GM21528 (cell line): ENCODE data around the gene ZCCHC14.

Experiments
- ATAC-seq: cut with Tn5 transposase; IDR thresholded peaks from one replicate; pipeline ENCODE4 v1.9.1; 2021; ENCODE audit warnings: mild to moderate bottlenecking, moderate library complexity; ENCODE audit not compliant: unreplicated experiment, low FRiP score

The ZCCHC14 gene

GRCh38 chr16:87463722-87464690, 28.8 kb downstream of the ZCCHC14 start:
- no peak for ATAC-seq

GRCh38 chr16:87461466-87461991, 31.3 kb downstream of the ZCCHC14 start:
- no peak for ATAC-seq

- ATAC-seq = no peak
Measured at GRCh38 chr16:87460936-87461335, 31.9 kb downstream of the ZCCHC14 start.

GRCh38 chr16:87459833-87460232, 33.0 kb downstream of the ZCCHC14 start:
- no peak for ATAC-seq

- no peak for ATAC-seq
Measured at GRCh38 chr16:87459027-87459426, 33.8 kb downstream of the ZCCHC14 start.

GRCh38 chr16:87458424-87458915, 34.4 kb downstream of the ZCCHC14 start:
- ATAC-seq = no peak

GRCh38 chr16:87457709-87458423, 35.0 kb downstream of the ZCCHC14 start:
- ATAC-seq = no peak

- no peak for ATAC-seq
Measured at GRCh38 chr16:87457061-87457611, 35.7 kb downstream of the ZCCHC14 start.

- no peak for ATAC-seq
Measured at GRCh38 chr16:87454391-87454790, 38.4 kb downstream of the ZCCHC14 start.

- no peak for ATAC-seq
Measured at GRCh38 chr16:87453326-87453725, 39.5 kb downstream of the ZCCHC14 start.

GRCh38 chr16:87451563-87452210, 41.1 kb downstream of the ZCCHC14 start:
- ATAC-seq = no peak

GRCh38 chr16:87448866-87449265, 44.0 kb downstream of the ZCCHC14 start:
- ATAC-seq = no peak

- no peak for ATAC-seq
Measured at GRCh38 chr16:87447323-87447722, 45.5 kb downstream of the ZCCHC14 start.

GRCh38 chr16:87446479-87446878, 46.3 kb downstream of the ZCCHC14 start:
- ATAC-seq = no peak

GRCh38 chr16:87445486-87445885, 47.3 kb downstream of the ZCCHC14 start:
- no peak for ATAC-seq

GRCh38 chr16:87443964-87444363, 48.9 kb downstream of the ZCCHC14 start:
- ATAC-seq = no peak

GRCh38 chr16:87443016-87443415, 49.8 kb downstream of the ZCCHC14 start:
- ATAC-seq = no peak

GRCh38 chr16:87442581-87442966, 50.2 kb downstream of the ZCCHC14 start:
- ATAC-seq = no peak

GRCh38 chr16:87441886-87442580, 50.8 kb downstream of the ZCCHC14 start:
- ATAC-seq = no peak

GRCh38 chr16:87439926-87440325, 52.9 kb downstream of the ZCCHC14 start:
- no peak for ATAC-seq
